Uterus (tissue), 4 donors: ENCODE data around the gene BBS1. TPM values are rescaled to one million over a fixed set of nuclear protein-coding genes. Genes with fewer than 3 reads are reported as not detected.

ENCODE experiments used
- DNase-seq, 2 donors: peaks; one replicate each; pipeline ENCODE4 v3.0.0-alpha.2; 2019 to 2020
- H3K27ac ChIP-seq, 2 donors: fragments of 200-600 bp; sonication (generic); 1 replicate in 1 of 2; 2 replicates in 1 of 2; pipeline ENCODE4 v1.5.1; 2016 to 2018
- H3K27me3 ChIP-seq, 2 donors: fragments of 200-600 bp; sonication (generic); one replicate each; pipeline ENCODE4 v1.5.1; 2018 to 2019; ENCODE audit warnings: control low read depth in 1 of 2
- H3K36me3 ChIP-seq, 2 donors: fragments of 200-600 bp; sonication (generic); one replicate each; pipeline ENCODE4 v1.5.1; 2019; ENCODE audit warnings: control low read depth in 1 of 2
- H3K4me1 ChIP-seq, 2 donors: fragments of 200-600 bp; sonication (generic); one replicate each; pipeline ENCODE4 v1.5.1; 2018 to 2019; ENCODE audit warnings: control low read depth in 1 of 2
- H3K4me3 ChIP-seq, 2 donors: fragments of 200-600 bp; sonication (generic); 1 replicate in 1 of 2; 2 replicates in 1 of 2; pipeline ENCODE4 v1.5.1; 2018 to 2019; ENCODE audit warnings: mild to moderate bottlenecking in 1 of 2
- H3K9me3 ChIP-seq, 2 donors: fragments of 200-600 bp; sonication (generic); one replicate each; pipeline ENCODE4 v1.5.1; 2019; ENCODE audit warnings: control low read depth in 1 of 2
- CTCF ChIP-seq, 4 experiments: fragments of 200-600 bp in 2 of 4; fragments of 450-650 bp in 2 of 4; sonication (generic) in 2 of 4; IDR thresholded peaks; one replicate each; pipeline ENCODE4 v1.5.1; 2016 to 2019; ENCODE audit warnings: antibody characterized with exemption in 4 of 4, mild to moderate bottlenecking in 2 of 4, moderate library complexity in 1 of 4
- POLR2A ChIP-seq, 2 donors: fragments of 450-650 bp; IDR thresholded peaks; one replicate each; pipeline ENCODE4 v1.6.1; 2016; ENCODE audit warnings: antibody characterized with exemption in 2 of 2, mild to moderate bottlenecking in 1 of 2, moderate library complexity in 1 of 2
- intact Hi-C: fragments of 100-400 bp; cut with DNase I; formaldehyde crosslinking; loops from one replicate; pipeline ENCODE4 v1.15.1; 2023; ENCODE audit warnings: low total_unique reads
- total RNA-seq, 4 donors: library from RNA; depleted of rRNA in 3 of 4; stranded (reverse); fragments of >200 nt in 3 of 4; gene quantifications; one replicate each; pipeline versions ENCODE4 v1.1.0 to v1.2.4, GENCODE V29; 2014 to 2023
- donor health status: DM: yes; HTN: yes; CAD: no.

BBS1 gene
- total RNA-seq, 4 donors from 2014 or later: 32.1 to 84.4 (median 56.8) TPM

GRCh38 chr11:66559866-66560676, 49.6 kb downstream of the BBS1 start:
- H3K27me3 ChIP-seq: no peaks in the 10 kb centered on the region
- intact Hi-C loops: no loop called here
- no peaks in the 10 kb centered on the region for H3K36me3 ChIP-seq
- TF ChIP-seq POLR2A (IDR thresholded peaks at IDR 0.05): no peak
- TF ChIP-seq CTCF (IDR thresholded peaks at IDR 0.05): no peak
- H3K4me3 ChIP-seq: no peak overlapping the region
- no peaks in the 10 kb centered on the region for H3K9me3 ChIP-seq
- no peak overlapping the region for H3K27ac ChIP-seq
- no peak for DNase-seq
- H3K4me1 ChIP-seq: no peaks in the 10 kb centered on the region

GRCh38 chr11:66561178-66561974, 50.9 kb downstream of the BBS1 start:
- no peak for DNase-seq
- no peaks in the 10 kb centered on the region for H3K9me3 ChIP-seq
- no peaks in the 10 kb centered on the region for H3K27me3 ChIP-seq
- no peak overlapping the region for H3K4me3 ChIP-seq
- H3K36me3 ChIP-seq: no peaks in the 10 kb centered on the region
- no peak overlapping the region for H3K27ac ChIP-seq
- H3K4me1 ChIP-seq: no peaks in the 10 kb centered on the region
- intact Hi-C loops: no loop called here
- TF ChIP-seq POLR2A (IDR thresholded peaks at IDR 0.05): no peak
- no peak for TF ChIP-seq CTCF (IDR thresholded peaks at IDR 0.05)

- Histone ChIP-seq H3K36me3 (no peaks in the 10 kb centered on the region), H3K9me3 (no peaks in the 10 kb centered on the region), H3K4me3 (no peak overlapping the region), H3K27me3 (no peaks in the 10 kb centered on the region), H3K4me1 (no peaks in the 10 kb centered on the region), H3K27ac (no peak overlapping the region)
- intact Hi-C loops: no loop called here
- no peak for TF ChIP-seq POLR2A (IDR thresholded peaks at IDR 0.05)
- TF ChIP-seq CTCF (IDR thresholded peaks at IDR 0.05): no peak
- DNase-seq: no peak
These were observed 51.5 kb downstream of the BBS1 start for GRCh38 chr11:66561975-66562248.

GRCh38 chr11:66562275-66562674, 51.8 kb downstream of the BBS1 start:
- Histone ChIP-seq H3K4me1 (peaks cover 0 to 1% of the 10 kb centered on the region in 2 donors), H3K27ac (no peak overlapping the region), H3K4me3 (no peak overlapping the region), H3K27me3 (no peaks in the 10 kb centered on the region), H3K9me3 (no peaks in the 10 kb centered on the region), H3K36me3 (no peaks in the 10 kb centered on the region)
- no peak for DNase-seq
- intact Hi-C loops: no loop called here
- TF ChIP-seq CTCF (IDR thresholded peaks at IDR 0.05): no peak
- TF ChIP-seq POLR2A (IDR thresholded peaks at IDR 0.05): no peak

- Histone ChIP-seq H3K9me3 (no peaks in the 10 kb centered on the region), H3K27me3 (no peaks in the 10 kb centered on the region), H3K36me3 (no peaks in the 10 kb centered on the region), H3K4me3 (no peak overlapping the region), H3K4me1 (peaks cover 0 to 5% of the 10 kb centered on the region in 2 donors), H3K27ac (no peak overlapping the region)
- intact Hi-C loops: no loop called here
- DNase-seq: no peak
- TF ChIP-seq CTCF (IDR thresholded peaks at IDR 0.05) (no peak), POLR2A (IDR thresholded peaks at IDR 0.05) (no peak)
These were observed 52.6 kb downstream of the BBS1 start for GRCh38 chr11:66562907-66563583.
